GM20431 (cell line): ENCODE data around the gene IFNL4.
"Not testable (repeated sequence)": the region's sequence is repeated elsewhere in the genome, so short reads cannot be mapped to it uniquely, and the experiment has no call there.

Source experiments
- in situ Hi-C: fragments of 300-500 bp; cut with MseI, MboI; formaldehyde crosslinking; loops from one replicate; pipeline ENCODE4 v1.15.0; 2020; ENCODE audit warnings: low sequenced_read_pairs; ENCODE audit not compliant: unreplicated experiment

The IFNL4 gene

DNA sequence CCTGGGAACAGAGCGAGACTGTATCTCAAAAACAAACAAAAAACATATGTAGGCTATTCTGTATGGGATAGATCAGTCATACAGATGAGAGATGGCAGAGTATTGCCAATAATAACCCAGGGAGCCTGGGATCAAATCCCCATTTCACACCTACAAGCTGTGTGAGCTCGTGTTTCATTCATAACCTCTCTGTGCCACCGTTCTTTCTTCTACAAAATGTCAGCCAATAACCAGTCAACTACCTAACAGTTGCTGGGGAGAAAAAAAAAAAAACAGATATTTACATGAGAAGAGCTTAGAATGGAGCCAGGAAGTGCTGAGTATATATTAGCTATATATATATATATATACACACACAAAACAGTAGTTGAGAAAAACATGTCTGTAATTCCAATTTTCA is 13.0 kb upstream of the IFNL4 start:
- in situ Hi-C loops, result no loop called here

- in situ Hi-C loops, result no loop called here
These were observed 8.6 kb upstream of the IFNL4 start for GRCh38 chr19:39257227-39257626.

DNA sequence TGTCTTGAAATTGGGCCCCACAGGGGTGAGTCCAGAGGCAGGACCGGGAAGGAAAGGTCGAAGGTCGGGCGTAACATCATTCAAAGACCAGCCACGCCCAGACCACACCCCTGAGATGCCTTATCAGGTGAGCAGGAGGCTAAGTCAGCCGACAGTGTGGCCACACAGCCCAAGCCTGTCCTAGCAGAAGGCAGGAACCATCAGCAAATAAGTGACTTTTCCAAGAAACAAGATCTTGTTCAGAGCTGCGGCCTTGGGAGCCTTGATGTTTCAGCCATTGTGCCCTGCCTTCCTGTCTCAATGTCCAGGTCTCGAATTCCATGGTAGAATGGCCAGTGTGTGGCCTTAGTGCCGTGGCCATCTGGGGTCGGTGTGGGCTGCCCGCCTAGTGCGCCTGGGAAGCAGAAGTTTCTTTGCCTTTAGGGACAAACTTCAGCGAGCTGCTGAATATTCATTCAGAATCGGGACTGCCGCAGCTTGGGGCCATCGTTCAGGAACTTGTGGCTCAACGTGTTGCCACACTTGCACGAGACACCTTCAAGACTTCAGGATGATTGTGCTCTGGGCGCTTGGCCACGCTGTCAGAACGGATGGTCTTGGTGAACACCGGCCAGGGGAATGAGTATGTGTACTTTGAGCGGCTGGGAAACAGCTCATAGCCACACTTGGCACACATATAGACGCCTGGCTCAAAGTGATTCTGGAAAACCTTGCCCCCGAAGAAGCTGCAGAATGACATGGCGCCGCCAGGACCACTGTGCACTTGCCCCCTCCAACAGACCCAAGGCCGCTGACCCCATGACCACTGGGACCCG is 6.1 kb upstream of the IFNL4 start:
- in situ Hi-C loops, result no loop called here

- in situ Hi-C loops, result no loop called here
These were observed 4.9 kb upstream of the IFNL4 start for GRCh38 chr19:39253374-39254149.

- in situ Hi-C loops, result no loop called here
These were observed 3.8 kb upstream of the IFNL4 start for GRCh38 chr19:39252458-39252857.

DNA sequence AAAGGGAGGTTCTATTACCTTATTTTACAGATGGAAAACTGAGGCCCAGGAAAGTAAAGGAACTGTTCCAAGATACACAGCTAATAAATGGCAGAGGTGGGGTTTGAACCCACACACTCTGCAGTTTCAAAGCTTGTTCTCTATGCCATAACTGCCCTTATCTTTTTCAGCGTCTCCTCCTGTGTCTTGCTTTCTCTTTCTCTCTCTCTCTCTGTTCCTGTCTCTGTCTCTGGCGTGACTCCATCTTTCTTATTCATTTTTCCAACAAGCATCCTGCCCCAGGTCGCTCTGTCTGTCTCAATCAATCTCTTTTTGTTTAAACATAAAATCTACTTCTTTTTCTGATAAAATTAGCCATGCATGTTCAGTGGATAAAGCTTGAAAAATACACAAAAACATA is 3.2 kb upstream of the IFNL4 start:
- in situ Hi-C loops, result no loop called here

DNA sequence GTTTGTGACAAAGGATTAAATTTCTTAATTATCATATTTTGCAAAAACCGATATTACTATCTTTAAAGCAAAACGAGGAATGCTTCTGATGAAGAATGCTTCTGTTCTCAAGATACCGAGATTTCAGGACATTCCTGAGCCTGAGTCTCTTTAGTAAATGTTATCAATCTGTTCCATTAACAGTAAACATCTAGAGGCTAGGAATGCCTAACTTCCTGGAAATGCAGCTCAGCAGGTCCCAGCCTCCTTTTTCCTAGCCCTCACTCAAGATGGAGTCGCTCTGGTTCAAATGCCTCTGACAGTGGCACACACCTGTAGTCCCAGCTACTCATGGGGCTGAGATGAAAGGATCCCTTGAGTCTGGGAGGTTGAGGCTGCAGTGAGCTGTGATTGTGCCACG is 2.4 kb upstream of the IFNL4 start:
- in situ Hi-C loops, result no loop called here

DNA sequence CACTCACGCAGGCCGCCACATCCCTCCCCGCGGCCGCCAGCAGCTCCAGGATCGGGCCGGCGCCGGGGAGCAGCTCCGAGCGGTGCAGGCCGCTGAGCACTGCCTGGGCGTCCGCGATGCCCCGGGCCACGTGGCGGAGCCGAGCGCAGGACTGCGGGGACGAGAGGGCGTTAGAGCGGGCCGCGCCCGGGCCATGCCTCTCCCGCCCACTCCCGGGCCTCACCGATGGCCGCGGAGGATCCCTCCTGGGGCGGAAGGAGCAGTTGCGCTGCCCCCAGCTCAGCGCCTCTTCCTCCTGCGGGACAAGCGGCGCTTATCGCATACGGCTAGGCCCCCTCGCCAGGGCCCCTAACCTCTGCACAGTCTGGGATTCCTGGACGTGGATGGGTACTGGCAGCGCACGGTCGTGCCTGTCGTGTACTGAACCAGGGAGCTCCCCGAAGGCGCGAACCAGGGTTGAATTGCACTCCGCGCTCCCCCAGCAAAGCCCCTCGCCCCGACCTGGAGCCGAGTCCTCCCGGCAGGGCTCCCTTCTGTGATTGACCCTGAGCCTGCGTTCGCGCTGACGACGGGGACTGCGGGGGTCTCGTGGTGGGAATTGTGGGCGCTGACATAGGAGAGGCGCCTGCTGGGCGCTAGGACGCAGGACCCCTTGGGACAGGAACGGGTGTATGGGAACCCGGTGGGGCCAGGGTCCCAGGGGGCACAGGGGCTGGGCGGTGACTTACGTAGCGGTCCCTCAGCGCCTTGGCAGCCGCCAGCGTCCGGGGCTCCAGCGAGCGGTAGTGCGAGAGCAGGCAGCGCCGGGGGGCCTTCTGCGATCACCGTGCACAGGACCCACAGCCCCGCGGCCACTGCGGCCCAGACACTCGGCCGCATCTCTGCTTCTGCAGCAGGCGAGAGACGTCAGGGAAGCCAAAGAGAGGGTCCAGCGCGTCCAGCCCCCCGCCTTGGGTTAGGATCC is 673 bp downstream of the IFNL4 start:
- in situ Hi-C loops, result no loop called here

DNA sequence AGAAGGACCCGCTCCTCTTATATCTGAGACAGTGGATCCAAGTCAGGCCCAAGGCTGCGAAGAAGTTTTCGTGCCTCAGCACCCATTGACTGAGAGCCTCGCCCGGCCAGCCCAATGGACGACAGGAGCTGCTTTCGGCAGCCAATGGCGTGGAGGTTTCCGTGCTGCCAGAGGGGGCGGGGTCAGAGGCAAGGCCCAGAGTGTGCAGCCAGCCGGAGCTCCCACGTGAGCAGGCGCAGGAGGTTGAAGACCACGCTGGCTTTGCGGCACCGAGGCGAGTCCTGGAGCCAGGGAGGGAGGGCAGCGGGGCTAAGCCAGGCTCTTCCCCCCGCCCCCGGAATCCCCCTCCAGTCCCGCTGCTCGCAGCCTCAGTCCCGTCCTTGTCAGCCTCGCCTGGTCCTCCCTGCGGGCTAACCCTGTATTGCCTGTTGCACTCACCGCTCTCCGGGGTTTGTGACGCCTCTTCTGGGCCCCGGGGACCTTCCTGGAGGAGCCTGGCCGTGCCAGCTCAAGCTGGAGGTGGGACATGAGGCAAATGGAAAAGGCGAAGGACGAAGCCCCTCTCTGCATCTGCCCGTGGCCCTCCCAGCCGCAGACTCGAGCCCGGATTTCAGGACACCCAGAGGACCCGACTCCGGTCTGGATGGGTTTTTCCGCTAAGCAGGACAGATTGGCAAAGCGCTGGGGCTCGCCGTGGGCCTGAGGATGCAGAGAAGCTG is 1.5 kb downstream of the IFNL4 start:
- in situ Hi-C loops, result no loop called here

GRCh38 chr19:39245166-39245565 is 3.5 kb downstream of the IFNL4 start:
- in situ Hi-C loops, result not testable (repeated sequence)

GRCh38 chr19:39244410-39245100 is 4.1 kb downstream of the IFNL4 start, which contains the start of gene IFNL3:
Gene IFNL3 (minus strand): TSS chr19:39245006. CDS start chr19:39244967, 39 bp downstream.
- in situ Hi-C loops, result not testable (repeated sequence)

GRCh38 chr19:39243741-39244140 is 4.9 kb downstream of the IFNL4 start:
- in situ Hi-C loops, result not testable (repeated sequence)

GRCh38 chr19:39240421-39240820 is 8.2 kb downstream of the IFNL4 start:
- in situ Hi-C loops, result no loop called here

DNA sequence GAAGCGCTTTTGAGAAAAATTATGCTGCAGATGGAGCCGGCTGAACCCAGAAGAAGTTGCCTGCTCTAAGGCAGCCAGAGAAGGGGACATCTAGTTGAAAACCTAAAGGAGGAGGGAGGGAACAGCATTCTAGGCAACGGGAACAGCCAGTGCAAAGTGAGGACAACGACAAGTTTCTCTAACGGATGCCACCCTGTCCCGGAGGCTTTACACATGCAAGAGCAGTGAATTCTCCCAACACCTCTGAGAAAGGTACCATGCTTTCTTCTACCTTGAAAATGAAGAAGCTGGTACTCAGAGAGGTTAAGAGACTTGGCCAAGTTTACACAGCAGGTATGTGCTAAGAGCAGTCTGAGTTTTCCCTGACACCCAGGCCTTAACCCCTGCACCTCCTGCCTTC is 9.7 kb downstream of the IFNL4 start:
- in situ Hi-C loops, result no loop called here

- in situ Hi-C loops, result no loop called here
These were observed 10.4 kb downstream of the IFNL4 start for GRCh38 chr19:39238209-39238608.

GRCh38 chr19:39237200-39238184 is 11.2 kb downstream of the IFNL4 start:
- in situ Hi-C loops, result no loop called here

DNA sequence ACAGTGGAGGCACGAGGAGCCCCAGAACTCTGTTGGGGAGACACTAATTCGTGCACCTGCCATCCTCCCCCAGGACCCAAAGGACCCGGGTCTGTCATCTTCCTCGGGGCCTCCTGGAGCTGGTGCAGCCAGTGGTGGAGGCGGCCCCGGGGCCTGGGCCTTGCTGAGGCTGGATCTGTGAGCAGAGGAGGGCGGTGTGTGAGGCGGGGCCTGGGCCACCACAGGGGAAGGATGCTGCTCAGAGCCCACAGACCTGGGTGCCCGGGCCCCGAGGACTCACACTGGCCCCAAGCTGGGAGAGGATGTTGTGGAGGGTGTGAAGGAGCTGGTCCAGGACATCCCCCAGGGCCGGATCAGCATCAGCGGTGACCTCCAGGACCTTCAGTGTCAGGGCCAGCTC is 12.1 kb downstream of the IFNL4 start:
- in situ Hi-C loops, result no loop called here

DNA sequence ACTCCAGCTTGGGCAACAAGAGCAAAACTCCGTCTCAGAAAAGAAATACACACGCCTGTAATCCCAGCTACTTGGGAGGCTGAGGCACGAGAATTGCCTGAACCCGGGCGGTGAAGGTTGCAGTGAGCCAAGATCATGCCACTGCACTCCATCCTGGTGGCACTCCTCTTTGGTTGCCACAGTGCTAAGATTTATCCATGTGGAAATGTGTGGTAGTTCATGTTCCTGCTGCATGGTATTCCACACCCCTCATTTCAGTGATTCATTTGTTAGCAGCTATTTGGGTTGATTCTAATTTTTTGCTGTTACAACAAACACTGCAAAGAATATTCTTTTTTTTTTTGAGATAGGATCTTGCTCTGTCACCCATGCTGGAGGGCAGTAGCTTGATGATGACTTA is 15.9 kb downstream of the IFNL4 start:
- in situ Hi-C loops, result no loop called here
